A673 (cell line): ENCODE measurements around the gene GRIN2A.

Experiments used
- CTCF ChIP-seq: fragments of 300-800, 200-600 bp; sonication (generic); conservative IDR thresholded peaks from 2 replicates; pipeline ENCODE4 v1.5.1; 2017; ENCODE audit warnings: low read depth, mild to moderate bottlenecking, antibody characterized with exemption, low read length, moderate library complexity, mixed read lengths
- EZH2 ChIP-seq: fragments of 200-600 bp; sonication (generic); IDR thresholded peaks from 2 replicates; pipeline ENCODE4 v1.6.1; 2017; ENCODE audit warnings: borderline replicate concordance, low read depth, mild to moderate bottlenecking, mixed read lengths, antibody characterized with exemption, low read length; ENCODE audit not compliant: poor library complexity, severe bottlenecking

- TF ChIP-seq CTCF (no peak), EZH2 (no peak)
Measured at GRCh38 chr16:9703731-9704130, 478.5 kb downstream of the GRIN2A start.
